Stimulated activated CD4-positive, alpha-beta T cell treated with anti-CD3 and anti-CD28 coated beads, Interleukin-15, amount 100 ng/mL, for 24 hours (primary cell): Measurements from ENCODE around the gene WDR90.

Experiments used
- DNase-seq: peaks from one replicate; pipeline ENCODE4 v3.0.0-alpha.2; 2020

WDR90 gene

GRCh38 chr16:692356-693108 is 43.4 kb downstream of the WDR90 start:
- no peak for DNase-seq

DNA sequence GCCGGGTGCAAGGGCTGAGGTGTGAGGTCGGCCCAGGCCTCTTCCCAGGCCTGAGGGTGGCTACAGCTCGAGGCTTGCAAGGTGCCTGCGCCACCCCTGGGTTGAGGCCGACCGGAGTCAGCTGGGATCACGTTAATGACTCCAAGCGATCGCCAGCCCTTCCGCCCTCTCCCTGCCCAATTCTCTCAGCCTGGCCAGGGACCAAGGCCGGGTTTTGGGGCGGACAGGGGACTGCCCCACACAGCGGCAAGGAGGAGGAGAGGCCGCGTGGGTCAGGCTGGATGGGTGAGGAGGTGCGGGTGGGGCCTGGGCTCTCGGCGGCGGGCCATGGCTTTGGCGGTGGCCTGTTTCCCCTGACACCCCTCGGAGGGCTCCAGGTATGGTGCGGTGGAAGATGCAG is 44.2 kb downstream of the WDR90 start:
- DNase-seq, result no peak

DNA sequence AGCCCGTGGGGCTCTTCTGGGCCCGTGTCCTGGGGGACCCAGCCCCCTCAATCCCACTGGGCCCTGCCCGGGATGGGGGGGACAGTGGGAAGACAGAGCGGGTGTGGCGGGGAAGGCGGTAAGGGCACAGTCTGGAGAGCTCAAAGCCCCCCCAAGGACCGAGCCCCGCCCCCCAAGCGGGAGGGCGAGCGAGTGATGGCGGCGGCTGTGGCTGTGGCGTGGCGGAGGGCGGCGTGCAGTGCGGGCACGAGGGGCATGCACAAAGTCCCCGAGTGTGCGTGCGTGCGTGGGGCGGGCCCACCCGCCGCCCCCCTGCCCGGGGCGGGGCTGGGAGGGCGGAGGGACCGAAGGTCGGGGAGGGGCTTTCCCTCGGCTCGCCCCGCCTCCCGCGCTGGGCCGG is 44.6 kb downstream of the WDR90 start:
- DNase-seq, result no peak

DNA sequence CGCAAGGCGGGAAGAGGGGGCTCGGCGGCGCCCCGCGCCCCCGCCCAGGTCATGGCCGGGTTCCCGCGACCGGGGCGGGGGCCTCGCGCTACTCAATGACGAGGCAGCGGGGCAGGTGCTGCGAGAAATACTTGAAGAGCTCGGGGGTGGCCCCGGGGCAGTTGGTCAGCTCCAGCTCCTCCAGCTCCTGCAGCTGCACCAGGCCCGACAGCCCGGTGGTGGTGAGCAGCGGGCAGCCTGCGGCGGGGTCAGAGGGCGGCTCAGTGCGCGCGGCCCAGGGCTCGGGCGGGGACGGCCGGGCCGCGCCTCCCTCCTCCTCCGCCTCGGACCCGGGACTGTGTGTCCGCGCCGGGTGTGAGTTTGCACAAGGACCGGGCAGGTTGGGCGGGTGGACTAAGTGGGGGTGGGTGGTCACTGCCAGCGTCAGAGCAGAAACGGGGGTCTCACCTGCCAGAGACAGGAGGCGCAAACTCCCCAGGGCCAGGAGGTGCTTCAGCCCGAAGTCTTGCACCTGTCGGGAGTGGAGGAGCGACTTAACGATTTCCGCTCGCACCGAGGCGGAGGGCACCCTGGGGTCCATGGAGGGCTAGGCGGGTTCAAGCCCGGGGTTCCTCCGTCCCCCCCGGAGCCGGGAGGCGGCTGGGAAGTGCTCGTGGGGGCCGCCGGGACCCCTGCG is 45.2 kb downstream of the WDR90 start:
- DNase-seq, result no peak

GRCh38 chr16:694863-695354 is 45.7 kb downstream of the WDR90 start:
- no peak for DNase-seq

GRCh38 chr16:695355-696089 is 46.4 kb downstream of the WDR90 start:
- peak; percentile 79 for DNase-seq

- DNase-seq, result no peak
Observed at GRCh38 chr16:698911-699671, 49.9 kb downstream of the WDR90 start.

DNA sequence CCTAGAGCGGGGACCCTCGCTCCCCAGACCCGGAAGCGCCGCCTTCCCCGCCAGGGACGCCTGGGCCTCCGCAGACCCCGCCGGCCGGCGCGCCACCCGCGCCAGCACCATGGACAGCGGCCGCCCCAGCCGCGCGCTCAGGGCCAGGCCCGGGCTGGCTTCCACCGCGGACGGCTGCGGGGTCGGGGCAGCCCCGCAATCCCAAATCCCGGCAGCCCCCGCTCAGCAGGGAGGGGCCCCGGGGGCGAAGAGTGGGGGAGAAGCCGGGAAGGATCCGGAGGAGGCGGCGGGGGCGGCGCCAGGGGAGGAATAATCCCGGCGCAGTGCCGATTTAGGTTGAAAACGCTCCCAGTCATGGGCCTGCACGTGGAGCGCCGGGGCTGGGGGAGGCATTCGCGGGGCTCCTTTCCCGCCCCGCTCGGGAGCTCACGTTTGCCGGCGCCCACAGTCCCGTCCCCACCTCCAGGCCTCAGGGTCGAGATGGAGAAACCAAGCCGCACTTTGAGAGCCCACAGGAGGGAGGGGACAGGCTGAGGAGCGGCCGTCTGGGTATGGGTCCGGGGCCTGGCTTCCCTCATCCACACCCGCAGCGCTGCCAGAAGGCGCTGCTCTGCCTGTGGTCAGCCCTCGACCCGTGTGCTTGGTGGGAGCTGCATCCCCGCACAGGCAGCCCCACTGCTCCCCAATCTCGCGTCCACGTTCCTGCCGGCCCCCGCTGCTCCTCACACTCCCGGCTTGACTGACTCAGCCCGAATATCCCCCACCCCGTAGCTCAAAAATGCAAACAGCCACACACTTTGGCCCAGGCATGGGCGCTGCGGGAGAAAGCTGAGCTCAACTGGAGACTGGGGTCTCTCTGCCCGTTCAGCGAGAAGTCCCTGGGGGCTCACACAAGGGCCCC is 51.8 kb downstream of the WDR90 start:
- DNase-seq, result no peak

DNA sequence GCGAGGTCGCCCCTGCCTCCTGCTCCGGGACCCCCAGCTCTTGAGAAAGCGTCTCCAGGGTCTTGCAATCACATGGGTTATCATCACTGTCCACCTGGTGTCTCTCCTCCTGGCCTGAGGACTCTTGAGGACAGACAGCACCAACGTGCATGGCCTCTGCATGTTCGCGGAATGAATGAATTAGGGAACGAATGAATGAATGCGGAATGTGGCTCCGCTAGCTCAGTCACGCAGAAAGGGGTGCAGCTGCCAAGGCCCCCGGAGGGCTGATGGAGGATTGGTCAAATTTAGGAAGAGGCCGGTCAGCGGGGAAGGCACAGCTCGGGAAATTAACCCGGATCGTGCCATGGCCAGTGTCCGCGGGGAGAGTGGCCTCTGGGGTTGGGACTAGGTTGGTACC is 53.2 kb downstream of the WDR90 start:
- no peak for DNase-seq

DNA sequence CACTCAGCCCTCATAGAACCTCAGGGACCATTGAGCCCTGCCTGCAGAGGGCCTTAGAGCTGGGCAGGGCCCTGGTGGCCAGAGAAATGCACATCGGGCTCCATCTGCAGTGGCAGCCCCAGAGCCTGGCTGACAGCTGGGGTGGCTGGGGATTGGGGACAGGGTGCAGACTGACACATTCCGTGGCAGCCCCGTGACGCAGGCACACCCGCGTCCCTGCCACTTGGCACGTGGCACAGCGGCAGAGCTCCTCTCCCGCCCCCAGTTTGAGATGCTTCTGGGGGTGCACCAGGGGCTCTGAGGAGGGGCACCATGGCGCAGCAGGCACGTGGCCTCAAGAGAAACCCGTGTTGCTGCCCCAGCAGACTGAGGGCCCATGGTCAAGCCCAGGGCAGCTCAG is 54.2 kb downstream of the WDR90 start:
- DNase-seq, result no peak

- no peak for DNase-seq
Observed at GRCh38 chr16:704047-704446, 54.9 kb downstream of the WDR90 start.

GRCh38 chr16:704552-705380 is 55.6 kb downstream of the WDR90 start:
- no peak for DNase-seq

DNA sequence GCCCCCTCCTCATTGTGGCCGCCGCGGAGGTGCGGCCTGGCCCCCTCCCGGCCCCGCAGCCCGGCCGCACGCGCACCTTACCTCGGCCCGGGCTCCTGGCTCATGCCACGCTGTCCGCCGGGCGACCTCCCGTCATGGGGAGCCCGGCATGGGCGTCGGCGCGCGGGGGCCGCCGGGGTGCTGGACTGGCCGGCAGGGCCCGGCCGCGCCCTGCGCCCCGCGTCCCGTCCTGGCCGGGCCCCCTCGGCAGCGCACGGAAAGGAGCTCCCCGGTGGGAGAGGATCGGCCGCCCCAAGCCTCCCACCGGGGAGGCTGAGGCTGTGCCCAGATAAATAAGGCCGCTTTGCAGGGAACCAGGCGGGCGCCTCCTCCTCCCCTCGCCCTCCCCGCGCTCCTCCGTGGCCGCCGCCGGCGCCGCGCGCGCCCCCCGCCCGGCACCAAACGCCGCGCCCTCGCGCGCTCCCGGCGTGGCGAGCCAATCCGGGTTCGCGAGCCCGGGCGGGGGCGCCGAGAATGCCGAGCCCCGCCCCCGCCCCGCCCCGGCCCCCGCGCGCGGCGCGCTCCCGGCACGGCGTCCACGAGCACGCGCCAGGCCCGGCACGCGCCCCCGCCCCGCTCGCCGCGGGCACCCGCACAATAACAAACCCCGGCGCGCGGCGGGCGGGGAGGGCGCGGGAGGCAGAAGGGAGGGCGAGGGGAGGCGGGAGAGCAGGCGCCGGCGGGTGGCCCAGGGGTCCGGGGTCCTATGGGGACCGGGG is 56.4 kb downstream of the WDR90 start, which contains the start of gene FBXL16:
Gene FBXL16, minus strand, starts transcription at position 371 of the 758 bp plus-strand sequence. CDS start 8,396 bp downstream, outside the sequence.
- DNase-seq, result no peak

GRCh38 chr16:706189-707061 is 57.3 kb downstream of the WDR90 start:
- DNase-seq, result no peak

GRCh38 chr16:707062-707538 is 57.9 kb downstream of the WDR90 start:
- DNase-seq, result no peak

DNA sequence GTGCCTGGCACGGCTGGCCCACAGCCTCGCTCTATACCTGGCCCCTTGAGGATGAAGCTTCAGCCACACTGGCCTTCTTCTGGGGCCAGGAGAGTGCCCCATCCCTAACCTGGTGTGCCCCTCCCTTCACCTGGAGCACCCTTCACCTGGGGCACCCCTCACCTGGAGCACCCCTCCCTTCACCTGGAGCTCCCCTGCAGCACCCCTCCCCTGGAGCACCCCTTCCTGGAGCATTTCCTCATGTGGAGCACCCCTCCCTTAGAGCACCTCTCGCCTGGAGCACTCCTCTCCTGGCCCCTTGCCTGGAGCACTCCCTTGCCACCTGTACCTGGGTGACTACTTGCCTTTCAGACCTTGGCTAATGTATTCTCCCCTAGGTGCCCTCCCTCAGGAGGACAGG is 58.9 kb downstream of the WDR90 start:
- DNase-seq, result no peak

GRCh38 chr16:708959-709358 is 59.8 kb downstream of the WDR90 start:
- DNase-seq, result no peak

DNA sequence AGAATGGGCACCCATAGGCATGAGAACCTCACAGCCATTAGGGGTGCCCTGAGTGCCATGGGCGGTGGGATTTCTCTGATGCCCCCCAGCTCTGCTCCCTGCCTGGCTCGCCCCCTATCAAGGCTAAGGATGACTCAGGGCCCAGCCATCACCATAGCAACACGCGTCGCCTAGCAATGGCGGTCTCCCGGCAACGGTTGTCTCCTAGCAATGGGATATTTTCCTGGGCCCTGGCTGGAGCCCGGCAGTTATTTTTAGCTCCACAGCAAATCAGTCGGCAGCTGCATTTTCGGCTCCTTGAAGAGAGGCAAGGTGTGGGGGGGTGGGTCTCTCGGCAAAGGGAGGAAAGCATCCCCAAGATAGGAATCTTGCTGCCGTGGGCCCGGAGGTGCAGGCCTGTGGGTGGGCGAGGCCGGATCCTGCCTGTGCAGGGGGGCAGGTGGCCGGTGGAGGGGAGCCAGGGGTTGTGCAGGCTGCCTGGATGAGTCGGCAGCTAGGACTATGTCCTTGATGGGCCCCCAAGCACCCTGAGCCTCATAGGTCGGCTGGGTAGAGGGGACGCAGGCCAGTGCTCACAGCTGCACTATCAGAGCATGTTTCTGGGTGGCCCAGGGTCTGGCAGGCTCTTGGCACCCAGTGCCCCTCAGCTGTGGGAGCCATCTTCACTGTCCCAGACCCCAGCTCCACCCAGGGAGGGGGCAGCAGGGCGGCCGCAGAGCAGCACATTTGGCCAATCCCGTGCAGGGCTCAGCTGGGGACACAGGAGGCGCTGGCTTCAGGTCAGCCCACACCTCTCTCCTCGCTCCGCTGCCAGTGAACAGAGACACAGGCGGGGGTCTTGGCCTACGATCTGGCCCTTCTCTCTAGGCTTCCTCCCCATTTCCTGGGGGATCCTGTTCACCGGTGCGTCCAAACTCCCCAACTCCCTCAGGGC is 60.7 kb downstream of the WDR90 start:
- no peak for DNase-seq
